CD8-positive, alpha-beta memory T cell (primary cell): Measurements from ENCODE around the gene INTS2. TPM values are rescaled to one million over a fixed set of nuclear protein-coding genes. Genes with fewer than 3 reads are reported as not detected.

Experiments
- CTCF ChIA-PET: fragments of 350-600 bp; sonication (Branson Sonifier 250); formaldehyde crosslinking; loops from one replicate; lab custom pipeline; 2021; ENCODE audit warnings: antibody characterized with exemption; lab: Charles Lee
- POLR2A ChIA-PET: fragments of 350-600 bp; sonication (Branson Sonifier 250); formaldehyde crosslinking; loops from one replicate; lab custom pipeline; 2021; ENCODE audit warnings: antibody characterized with exemption; lab: Charles Lee
- DNase-seq, 5 donors: peaks; one replicate each; pipeline versions ENCODE4 v3.0.0 to v3.0.0-alpha.2; 2020 to 2022; ENCODE audit warnings: mixed read lengths in 1 of 5
- H3K27ac ChIP-seq: one replicate; pipeline ENCODE4 v1.7.0; 2013; ENCODE audit warnings: low read depth, mild to moderate bottlenecking, low read length, moderate library complexity
- H3K27me3 ChIP-seq: 2 replicates; pipeline ENCODE4 v1.7.0; 2013; ENCODE audit warnings: low read length, mild to moderate bottlenecking; ENCODE audit not compliant: insufficient read depth, poor library complexity, severe bottlenecking
- H3K36me3 ChIP-seq: 2 replicates; pipeline ENCODE4 v1.7.0; 2013; ENCODE audit warnings: mild to moderate bottlenecking, low read length, moderate library complexity; ENCODE audit not compliant: insufficient read depth
- H3K4me1 ChIP-seq: 2 replicates; pipeline ENCODE4 v1.7.0; 2013; ENCODE audit warnings: mild to moderate bottlenecking, low read length, moderate library complexity; ENCODE audit not compliant: insufficient read depth
- H3K4me3 ChIP-seq: 2 replicates; pipeline ENCODE4 v1.7.0; 2013; ENCODE audit warnings: mild to moderate bottlenecking, low read length
- H3K9me3 ChIP-seq: 2 replicates; pipeline ENCODE4 v1.7.0; 2013; ENCODE audit warnings: mild to moderate bottlenecking, low read length
- H3K27ac Mint-ChIP-seq, 8 donors: one replicate each; pipeline ENCODE4 v1.8.0; 2020 to 2021; ENCODE audit warnings: mixed read lengths in 8 of 8, mild to moderate bottlenecking in 6 of 8, inconsistent platforms in 3 of 8, moderate library complexity in 3 of 8
- H3K27me3 Mint-ChIP-seq, 2 donors: one replicate each; pipeline ENCODE4 v1.8.0; 2020 to 2021; ENCODE audit warnings: mixed read lengths in 2 of 2, mild to moderate bottlenecking in 1 of 2, moderate library complexity in 1 of 2
- H3K36me3 Mint-ChIP-seq, 3 donors: one replicate each; pipeline ENCODE4 v1.8.0; 2020 to 2021; ENCODE audit warnings: mixed read lengths in 3 of 3, inconsistent platforms in 1 of 3, mild to moderate bottlenecking in 1 of 3
- H3K4me1 Mint-ChIP-seq, 3 donors: one replicate each; pipeline ENCODE4 v1.8.0; 2020 to 2021; ENCODE audit warnings: mixed read lengths in 3 of 3, inconsistent platforms in 1 of 3, mild to moderate bottlenecking in 1 of 3
- H3K4me3 Mint-ChIP-seq, 7 donors: one replicate each; pipeline ENCODE4 v1.8.0; 2020 to 2021; ENCODE audit warnings: mixed read lengths in 7 of 7, mild to moderate bottlenecking in 6 of 7, moderate library complexity in 4 of 7, inconsistent platforms in 2 of 7
- H3K9me3 Mint-ChIP-seq, 5 donors: one replicate each; pipeline ENCODE4 v1.8.0; 2020 to 2022; ENCODE audit warnings: mixed read lengths in 5 of 5, mild to moderate bottlenecking in 3 of 5, moderate library complexity in 2 of 5, inconsistent platforms in 1 of 5
- polyA plus RNA-seq: library from polyadenylated mRNA; unstranded; fragments of 300-500 nt; fragmentation: Illumina TruSeq; gene quantifications from one replicate; pipeline ENCODE4 v1.2.3, GENCODE V29; 2021
- total RNA-seq, 2 experiments: library from RNA; stranded (reverse); gene quantifications; one replicate each; pipeline ENCODE4 v1.2.3, GENCODE V29; 2021

INTS2 gene
- total and polyA plus RNA-seq, 3 experiments from 2014 or later: 3.6 to 26.4 (median 25.9) TPM

- Mint-ChIP-seq H3K36me3 (peaks cover 0 to 4% (median 3%) of the 10 kb centered on the region in 3 donors), H3K27me3 (no peaks in the 10 kb centered on the region), H3K4me3 (no peak overlapping the region), H3K27ac (no peak overlapping the region), H3K9me3 (peaks cover 0 to 1% (median 0%) of the 10 kb centered on the region in 5 donors), H3K4me1 (no peaks in the 10 kb centered on the region)
- Histone ChIP-seq H3K4me1 (no peaks in the 10 kb centered on the region), H3K27me3 (no peaks in the 10 kb centered on the region), H3K9me3 (no peaks in the 10 kb centered on the region), H3K36me3 (no peaks in the 10 kb centered on the region), H3K27ac (no peak overlapping the region), H3K4me3 (no peak overlapping the region)
- ChIA-PET CTCF (no interaction called here), POLR2A (no interaction called here)
- no peak for DNase-seq
Measured at GRCh38 chr17:61846088-61846487, 81.7 kb downstream of the INTS2 start.

DNA sequence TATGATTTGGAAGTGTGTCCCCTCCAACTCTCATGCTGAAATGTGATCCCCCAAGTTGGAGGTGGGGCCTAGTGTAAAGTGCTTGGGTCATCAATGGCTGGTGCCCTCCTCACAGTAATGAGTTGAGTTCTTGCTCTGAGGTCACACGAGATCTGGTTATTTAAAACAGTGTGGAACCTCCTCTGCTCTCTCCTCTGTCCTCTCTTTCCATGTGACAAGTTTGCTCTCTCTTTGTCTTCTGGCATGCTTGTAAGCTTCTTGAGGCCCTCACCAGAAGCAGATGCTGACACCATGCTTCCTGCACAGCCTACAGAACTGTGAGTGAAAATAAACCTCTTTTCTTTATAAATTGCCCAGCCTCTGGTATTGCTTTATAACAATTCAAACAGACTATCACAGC lies 84.3 kb downstream of the INTS2 start:
- ChIA-PET POLR2A (no interaction called here), CTCF (no interaction called here)
- Histone ChIP-seq H3K9me3 (no peaks in the 10 kb centered on the region), H3K36me3 (no peaks in the 10 kb centered on the region), H3K27me3 (no peaks in the 10 kb centered on the region), H3K27ac (no peak overlapping the region), H3K4me3 (no peak overlapping the region), H3K4me1 (no peaks in the 10 kb centered on the region)
- no peaks in the 10 kb centered on the region for H3K4me1 Mint-ChIP-seq
- H3K9me3 Mint-ChIP-seq: peaks cover 0 to 1% (median 0%) of the 10 kb centered on the region in 5 donors
- H3K27me3 Mint-ChIP-seq: peaks cover 0 to 2% of the 10 kb centered on the region in 2 donors
- H3K4me3 Mint-ChIP-seq: no peak overlapping the region
- peaks cover 0 to 4% (median 3%) of the 10 kb centered on the region in 3 donors for H3K36me3 Mint-ChIP-seq
- no peak overlapping the region for H3K27ac Mint-ChIP-seq
- no peak for DNase-seq

DNA sequence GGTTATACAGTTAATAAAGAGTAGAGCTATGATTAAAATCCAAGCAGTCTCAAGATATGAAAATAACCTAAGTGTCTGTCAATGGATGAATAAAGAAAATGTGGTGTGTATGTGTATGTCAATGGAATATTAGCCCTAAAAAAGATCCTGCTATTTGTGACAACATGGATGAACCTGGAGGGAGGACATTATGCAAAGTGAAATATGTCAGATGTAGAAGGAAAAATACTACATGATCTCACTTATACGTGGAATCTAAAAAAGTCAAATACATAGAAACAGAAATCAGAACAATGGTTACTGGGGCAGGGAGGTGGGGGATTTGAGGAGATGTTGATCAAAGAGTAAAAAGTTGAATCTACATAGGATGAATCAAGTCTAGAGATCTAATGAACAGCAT lies 84.9 kb downstream of the INTS2 start:
- Mint-ChIP-seq H3K4me1 (no peaks in the 10 kb centered on the region), H3K9me3 (peaks cover 0 to 1% (median 0%) of the 10 kb centered on the region in 5 donors), H3K27ac (no peak overlapping the region), H3K27me3 (peaks cover 0 to 2% of the 10 kb centered on the region in 2 donors), H3K36me3 (peaks cover 0 to 4% (median 3%) of the 10 kb centered on the region in 3 donors), H3K4me3 (no peak overlapping the region)
- CTCF ChIA-PET: no interaction called here
- POLR2A ChIA-PET: no interaction called here
- Histone ChIP-seq H3K4me3 (no peak overlapping the region), H3K27me3 (no peaks in the 10 kb centered on the region), H3K9me3 (no peaks in the 10 kb centered on the region), H3K36me3 (no peaks in the 10 kb centered on the region), H3K4me1 (no peaks in the 10 kb centered on the region), H3K27ac (no peak overlapping the region)
- DNase-seq: no peak

GRCh38 chr17:61839300-61839786 lies 88.4 kb downstream of the INTS2 start:
- Histone ChIP-seq H3K4me1 (no peaks in the 10 kb centered on the region), H3K27ac (no peak overlapping the region), H3K9me3 (no peaks in the 10 kb centered on the region), H3K36me3 (no peaks in the 10 kb centered on the region), H3K27me3 (no peaks in the 10 kb centered on the region), H3K4me3 (no peak overlapping the region)
- Mint-ChIP-seq H3K4me1 (no peaks in the 10 kb centered on the region), H3K4me3 (no peak overlapping the region), H3K9me3 (peaks cover 0 to 1% (median 0%) of the 10 kb centered on the region in 5 donors), H3K27me3 (peaks cover 0 to 2% of the 10 kb centered on the region in 2 donors), H3K36me3 (no peaks in the 10 kb centered on the region), H3K27ac (no peak overlapping the region)
- POLR2A ChIA-PET: no interaction called here
- CTCF ChIA-PET: no interaction called here
- DNase-seq: no peak

DNA sequence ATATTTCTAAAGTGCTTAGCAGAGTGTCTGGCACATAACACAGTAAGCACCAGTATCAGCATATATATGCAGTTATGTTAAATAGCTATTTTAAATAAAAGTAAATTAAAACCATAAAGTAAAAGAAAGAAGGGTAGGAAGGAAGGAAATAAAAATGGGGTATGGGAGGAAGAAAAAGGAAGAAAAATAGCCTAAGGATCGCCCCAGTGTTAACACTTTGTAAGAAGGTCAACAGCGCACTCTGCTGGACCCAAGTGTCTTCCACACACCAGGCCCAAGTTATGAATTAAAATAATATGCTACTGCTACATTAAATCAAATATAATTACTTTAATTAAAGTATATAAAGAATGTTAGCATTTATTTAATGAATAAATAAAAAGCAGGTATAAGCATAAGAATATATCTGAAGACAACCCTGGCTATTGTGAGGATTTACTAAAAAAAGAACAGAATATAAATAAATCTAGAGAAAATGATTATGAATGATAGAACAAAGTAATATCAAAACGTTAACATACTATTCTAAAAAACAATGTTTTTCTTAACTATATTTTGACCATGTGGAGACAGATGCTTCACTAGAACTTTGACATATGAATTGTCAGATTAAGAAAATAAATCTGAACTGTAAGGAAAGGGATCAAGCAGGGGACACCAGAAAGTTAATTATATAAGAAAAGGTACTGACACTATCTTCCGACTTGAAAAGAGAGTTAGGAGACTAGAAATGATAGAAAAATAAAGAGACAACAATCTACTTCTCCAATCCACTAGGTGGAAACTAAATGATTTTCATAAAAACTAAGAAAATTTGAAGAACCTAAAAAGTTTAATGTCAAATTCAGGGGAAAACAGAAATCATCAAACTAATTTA lies 90.4 kb downstream of the INTS2 start:
- H3K4me1 Mint-ChIP-seq: no peaks in the 10 kb centered on the region
- DNase-seq: peak; percentile 6 to 58 (median 36)
- peaks cover 0 to 2% of the 10 kb centered on the region in 2 donors for H3K27me3 Mint-ChIP-seq
- H3K4me1 ChIP-seq: no peaks in the 10 kb centered on the region
- H3K27me3 ChIP-seq: no peaks in the 10 kb centered on the region
- H3K36me3 ChIP-seq: no peaks in the 10 kb centered on the region
- ChIA-PET POLR2A (no interaction called here), CTCF (no interaction called here)
- H3K27ac Mint-ChIP-seq: no peak overlapping the region
- H3K27ac ChIP-seq: no peak overlapping the region
- H3K4me3 Mint-ChIP-seq: no peak overlapping the region
- no peaks in the 10 kb centered on the region for H3K9me3 ChIP-seq
- no peaks in the 10 kb centered on the region for H3K9me3 Mint-ChIP-seq
- H3K36me3 Mint-ChIP-seq: no peaks in the 10 kb centered on the region
- no peak overlapping the region for H3K4me3 ChIP-seq

GRCh38 chr17:61836266-61837174 lies 91.3 kb downstream of the INTS2 start:
- CTCF ChIA-PET: no interaction called here
- no peak overlapping the region for H3K27ac Mint-ChIP-seq
- no peak for DNase-seq
- H3K27ac ChIP-seq: no peak overlapping the region
- no peaks in the 10 kb centered on the region for H3K4me1 Mint-ChIP-seq
- H3K27me3 ChIP-seq: no peaks in the 10 kb centered on the region
- H3K36me3 ChIP-seq: no peaks in the 10 kb centered on the region
- POLR2A ChIA-PET: no interaction called here
- no peaks in the 10 kb centered on the region for H3K9me3 ChIP-seq
- H3K36me3 Mint-ChIP-seq: no peaks in the 10 kb centered on the region
- H3K9me3 Mint-ChIP-seq: no peaks in the 10 kb centered on the region
- H3K4me1 ChIP-seq: no peaks in the 10 kb centered on the region
- H3K4me3 ChIP-seq: no peak overlapping the region
- peaks cover 0 to 2% of the 10 kb centered on the region in 2 donors for H3K27me3 Mint-ChIP-seq
- no peak overlapping the region for H3K4me3 Mint-ChIP-seq

DNA sequence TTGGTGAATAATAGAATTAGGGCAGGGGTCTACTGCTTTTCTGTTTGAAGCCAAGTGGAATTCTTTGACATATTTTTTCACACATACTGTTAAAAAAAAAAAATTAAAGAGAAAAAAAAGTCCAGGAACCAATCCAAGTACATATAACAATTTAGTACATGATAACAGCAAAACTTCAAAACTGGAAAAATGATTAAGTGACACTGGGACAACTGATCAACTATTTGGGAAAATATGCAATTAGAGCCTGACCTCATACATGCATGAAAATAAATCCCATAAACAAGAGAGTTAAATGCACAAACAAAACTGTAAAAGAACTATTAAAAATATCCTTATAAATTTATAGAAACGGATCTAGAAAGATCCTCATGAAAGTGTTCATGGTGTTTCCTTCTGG lies 92.2 kb downstream of the INTS2 start:
- no peaks in the 10 kb centered on the region for H3K27me3 ChIP-seq
- Mint-ChIP-seq H3K9me3 (no peaks in the 10 kb centered on the region), H3K4me3 (no peak overlapping the region), H3K27me3 (no peaks in the 10 kb centered on the region), H3K4me1 (no peaks in the 10 kb centered on the region), H3K27ac (no peak overlapping the region), H3K36me3 (no peaks in the 10 kb centered on the region)
- no peak overlapping the region for H3K27ac ChIP-seq
- no peak overlapping the region for H3K4me3 ChIP-seq
- CTCF ChIA-PET: no interaction called here
- no peaks in the 10 kb centered on the region for H3K36me3 ChIP-seq
- DNase-seq: no peak
- H3K4me1 ChIP-seq: no peaks in the 10 kb centered on the region
- H3K9me3 ChIP-seq: no peaks in the 10 kb centered on the region
- POLR2A ChIA-PET: no interaction called here

DNA sequence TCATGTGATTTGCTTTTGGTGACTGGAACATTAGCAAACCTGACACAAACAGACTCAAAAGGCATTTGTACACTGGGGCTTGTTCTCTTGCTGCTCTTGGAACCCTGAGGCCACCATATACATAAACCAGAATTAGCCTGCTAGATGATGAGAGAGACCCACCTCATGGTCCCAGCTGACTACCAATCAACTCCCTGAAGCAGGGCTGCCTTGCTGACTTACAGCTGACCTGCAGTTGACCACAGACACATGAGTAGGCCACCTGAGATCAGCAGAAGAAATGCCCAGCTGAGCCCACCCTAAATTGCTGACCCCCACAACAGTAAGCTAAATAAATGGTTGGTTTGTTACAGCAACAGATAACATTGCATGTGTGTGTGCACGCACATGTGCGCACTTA lies 93.2 kb downstream of the INTS2 start:
- peaks cover 0 to under 1% (median 0%) of the 10 kb centered on the region in 3 donors for H3K36me3 Mint-ChIP-seq
- Histone ChIP-seq H3K36me3 (no peaks in the 10 kb centered on the region), H3K4me1 (no peaks in the 10 kb centered on the region), H3K9me3 (no peaks in the 10 kb centered on the region), H3K27ac (no peak overlapping the region), H3K27me3 (no peaks in the 10 kb centered on the region), H3K4me3 (no peak overlapping the region)
- POLR2A ChIA-PET: no interaction called here
- H3K4me3 Mint-ChIP-seq: no peak overlapping the region
- H3K4me1 Mint-ChIP-seq: no peaks in the 10 kb centered on the region
- no peaks in the 10 kb centered on the region for H3K27me3 Mint-ChIP-seq
- CTCF ChIA-PET: interaction anchor here (0.5 to 0.8 kb wide), 2 partner anchors 422 to 667 kb away, joined by 3 read pairs; no protein-coding TSS in a partner anchor
- DNase-seq: no peak
- no peak overlapping the region for H3K27ac Mint-ChIP-seq
- no peaks in the 10 kb centered on the region for H3K9me3 Mint-ChIP-seq
